Stimulated activated CD8-positive, alpha-beta memory T cell treated with anti-CD3 and anti-CD28 coated beads, Interleukin-7, amount 100 ng/mL, for 4 hours (primary cell): ENCODE measurements around the gene L3MBTL3.

ENCODE experiments used
- DNase-seq, 2 donors: peaks; one replicate each; pipeline ENCODE4 v3.0.0-alpha.2; 2020; ENCODE audit warnings: low read depth in 2 of 2

Gene L3MBTL3

DNA sequence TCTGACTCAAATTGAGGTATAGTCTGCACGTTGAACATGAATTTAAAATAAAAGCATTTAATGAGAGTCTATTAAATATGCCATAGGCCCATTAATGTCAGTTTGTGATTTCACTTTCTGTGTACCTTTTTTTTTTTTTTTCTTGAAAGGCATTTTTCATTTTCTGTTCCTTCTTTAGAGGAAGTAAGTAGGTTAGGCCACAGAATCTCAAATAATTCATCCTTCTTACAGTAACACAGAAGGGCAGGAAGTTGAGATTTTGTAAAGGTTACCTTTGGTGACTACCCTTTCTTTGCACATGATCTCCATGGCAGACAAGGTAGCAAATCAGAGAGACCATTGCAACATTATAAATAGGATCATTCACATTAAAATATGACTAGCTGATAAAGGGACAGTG is 9.6 kb downstream of the L3MBTL3 start:
- DNase-seq: no peak

DNA sequence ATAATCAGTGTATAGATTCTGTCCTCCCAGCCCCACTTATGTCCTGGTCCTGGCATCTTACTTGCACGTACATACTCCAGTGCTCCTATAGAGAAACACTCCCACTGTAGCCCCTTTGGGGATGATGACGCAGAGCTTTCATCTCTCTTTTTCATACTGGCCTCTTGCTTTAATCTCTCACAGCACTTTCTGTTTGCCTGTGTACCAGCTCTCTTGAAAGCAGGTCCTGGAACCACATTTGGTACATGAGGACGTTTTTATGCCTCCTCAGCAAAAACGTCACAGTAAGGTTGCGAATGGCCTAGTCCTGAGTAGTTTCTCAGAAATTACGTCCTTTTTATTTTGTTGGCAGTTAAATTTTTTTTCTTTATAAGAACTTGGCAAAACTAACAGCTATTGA is 10.8 kb downstream of the L3MBTL3 start:
- DNase-seq: no peak

DNA sequence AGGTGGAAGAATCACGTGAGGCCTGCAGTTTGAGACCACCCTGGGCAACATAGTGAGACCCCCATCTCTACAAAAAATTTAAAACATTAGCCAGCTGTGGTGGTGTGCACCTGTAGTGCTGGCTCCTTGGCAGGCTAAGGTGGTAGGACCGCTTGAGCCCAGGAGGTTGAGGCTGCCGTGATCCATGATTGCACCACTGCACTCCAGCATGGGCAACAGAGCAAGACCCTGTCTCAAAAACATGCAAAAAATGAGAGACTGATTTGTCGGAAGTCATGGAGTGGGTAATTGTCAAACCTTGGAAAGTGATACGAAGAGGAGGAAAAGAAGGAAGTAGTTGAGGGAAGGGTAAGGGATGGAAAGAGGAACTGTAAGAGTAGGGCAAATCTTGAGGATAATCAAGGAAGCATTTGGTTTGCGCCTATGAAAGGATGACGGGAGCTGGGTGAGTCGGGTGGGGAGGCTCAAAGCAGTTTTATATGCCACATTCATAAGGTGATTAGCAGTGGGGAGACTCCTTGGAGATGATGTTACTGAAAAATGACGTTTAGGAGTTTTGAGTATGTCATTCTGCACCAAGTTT is 14.5 kb downstream of the L3MBTL3 start:
- DNase-seq: no peak

DNA sequence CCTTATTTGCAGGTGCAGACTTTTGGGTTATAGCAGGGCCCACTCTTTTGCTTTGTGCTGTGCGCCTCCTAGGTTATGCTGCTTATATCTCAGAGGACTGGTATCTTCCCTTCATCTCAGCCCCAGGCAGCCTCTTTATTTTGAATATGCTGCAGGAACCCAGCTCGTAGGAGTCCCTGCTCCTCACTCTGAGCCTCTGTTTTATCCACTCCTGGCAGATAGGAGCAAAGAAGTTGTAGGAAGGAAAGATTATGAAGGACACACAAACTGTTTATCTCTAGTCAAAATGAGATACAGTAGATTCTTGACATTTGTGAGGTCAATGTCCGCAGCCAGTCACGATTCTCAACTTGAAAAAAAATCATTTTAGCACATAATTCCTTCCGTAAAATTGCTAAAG is 15.6 kb downstream of the L3MBTL3 start:
- DNase-seq: no peak

DNA sequence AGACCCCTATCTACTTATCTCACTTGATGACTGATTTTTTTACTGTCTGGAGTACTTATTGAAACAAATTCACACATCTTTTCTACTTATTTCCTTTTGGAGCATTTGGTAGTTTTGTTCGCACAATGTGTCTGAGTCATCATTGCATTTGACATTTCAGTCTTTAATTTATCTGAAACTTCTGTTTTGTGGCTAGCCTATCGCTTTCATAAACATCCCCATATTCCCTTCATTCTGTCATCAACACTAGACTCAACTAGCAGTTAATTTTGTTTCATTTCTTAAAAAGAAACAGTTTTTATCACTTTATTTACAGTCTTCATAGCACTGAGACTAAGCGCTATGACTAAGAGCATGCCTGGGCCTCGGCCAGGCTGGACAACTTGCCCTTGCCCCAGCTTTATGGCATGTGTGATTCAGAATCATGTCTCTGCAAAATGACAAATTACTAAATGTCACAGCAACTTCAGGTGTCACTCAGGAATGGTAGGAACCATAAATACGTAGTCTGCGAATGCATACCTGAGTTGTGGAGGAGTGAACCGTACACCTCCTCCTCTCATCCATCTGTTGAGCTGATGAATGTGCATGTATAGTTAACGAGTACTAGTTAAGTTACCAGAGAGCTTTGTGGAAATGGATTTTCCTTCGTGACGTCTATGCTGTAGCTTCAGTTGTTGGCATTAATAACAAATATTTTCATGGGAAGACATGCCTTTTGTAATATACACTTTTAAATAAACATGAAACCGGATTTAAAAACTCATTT is 16.2 kb downstream of the L3MBTL3 start:
- DNase-seq: no peak

DNA sequence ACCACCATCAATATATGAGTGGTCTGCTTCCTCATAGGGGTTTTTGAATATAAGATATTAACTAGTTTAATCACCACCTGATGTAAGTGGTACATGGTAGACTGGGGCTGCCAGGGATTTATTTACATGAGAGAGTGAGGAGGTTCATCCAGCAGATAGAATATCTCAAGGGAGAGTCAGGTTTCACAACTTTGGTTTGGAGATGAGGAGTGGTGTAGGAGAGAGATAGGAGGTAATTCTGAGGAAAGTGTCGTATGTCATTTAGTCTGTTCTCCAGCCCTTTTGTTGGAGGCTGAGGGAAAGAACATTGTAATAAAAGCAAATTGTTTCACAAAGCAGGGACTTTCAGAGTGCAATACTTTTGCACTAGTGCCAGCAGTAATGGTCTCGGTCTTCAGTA is 16.8 kb downstream of the L3MBTL3 start:
- DNase-seq: no peak

DNA sequence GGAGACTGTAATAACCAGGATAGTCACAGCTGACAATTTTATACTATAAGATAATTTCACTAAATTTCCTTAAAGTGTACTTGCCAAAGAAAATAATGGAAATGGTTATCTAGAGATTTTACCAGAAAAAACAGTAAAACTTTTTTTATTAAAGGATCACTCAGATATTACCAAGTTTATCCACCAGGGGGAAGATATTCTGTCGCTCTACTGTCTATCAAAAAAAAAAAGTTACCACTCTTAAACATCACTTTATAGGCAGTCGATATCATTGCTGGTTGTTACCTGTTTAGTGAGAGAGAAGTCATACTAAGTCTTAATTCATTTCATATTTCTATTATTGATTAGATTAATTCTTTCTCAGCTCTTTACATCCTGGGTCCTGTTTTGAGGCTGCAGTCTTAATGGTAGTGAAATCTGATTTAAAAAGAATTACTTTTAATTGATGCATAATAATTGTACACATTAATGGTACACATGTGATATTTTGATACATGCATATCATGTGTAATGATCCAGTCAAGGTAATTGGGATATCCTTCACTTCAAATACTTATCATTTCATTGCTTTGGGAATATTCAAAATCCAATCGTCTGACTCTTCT is 18.9 kb downstream of the L3MBTL3 start:
- no peak for DNase-seq

DNA sequence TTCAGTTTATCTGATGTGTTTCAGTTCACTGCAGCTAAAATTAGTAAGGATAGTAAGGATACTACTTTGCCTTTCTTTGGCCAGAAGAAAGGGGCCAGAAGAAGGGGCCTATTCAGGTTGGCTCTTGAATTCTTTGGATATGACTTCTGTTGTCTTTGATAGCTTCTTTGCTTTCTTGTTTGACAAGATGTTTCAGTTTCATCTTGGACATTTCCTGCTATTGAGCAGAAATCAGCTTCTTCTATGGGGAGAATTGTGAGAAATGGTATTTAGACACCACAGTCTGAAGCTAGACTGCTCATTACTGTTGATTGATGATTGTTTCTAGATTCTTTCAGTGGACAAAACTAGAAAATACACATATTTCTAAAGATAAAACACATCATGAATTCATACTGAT is 23.2 kb downstream of the L3MBTL3 start:
- DNase-seq: no peak

DNA sequence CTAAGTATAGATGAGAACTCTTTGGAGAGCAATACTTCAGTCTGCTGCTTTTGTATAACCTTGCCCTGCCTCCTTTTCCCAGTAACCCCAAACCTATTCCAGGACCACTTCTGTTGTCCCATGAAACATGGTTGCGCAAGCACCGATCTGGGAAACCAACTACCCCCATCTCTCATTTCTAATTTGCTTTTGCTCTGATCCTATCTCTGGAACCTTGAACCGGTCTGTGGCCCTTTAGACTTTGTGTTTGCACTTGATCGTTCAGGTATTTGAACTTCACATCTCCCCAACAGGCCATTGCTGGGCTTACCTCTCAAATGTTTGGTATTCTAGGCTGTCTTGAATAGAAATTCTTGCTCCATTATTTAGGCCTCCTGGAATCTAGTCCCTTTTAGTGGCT is 25.0 kb downstream of the L3MBTL3 start:
- DNase-seq: no peak

DNA sequence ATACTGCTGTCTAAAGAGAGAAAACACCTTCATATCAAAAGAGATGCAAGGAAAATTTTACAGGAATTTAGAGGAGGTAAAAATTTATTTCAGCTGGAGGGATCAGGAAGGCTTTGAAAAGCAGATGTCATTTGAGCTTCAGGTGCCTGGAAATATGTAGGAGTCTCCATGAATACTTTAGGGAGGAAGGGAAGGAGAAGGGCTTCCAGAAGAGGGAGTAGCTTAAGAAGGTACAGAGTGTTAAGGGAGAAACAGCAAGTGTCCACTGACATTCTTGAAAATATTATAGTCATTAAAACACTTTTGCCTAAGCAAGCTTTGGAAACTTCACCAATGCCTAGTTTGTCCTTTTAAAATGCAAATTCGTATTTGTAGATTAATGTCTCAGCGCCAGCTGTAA is 27.2 kb downstream of the L3MBTL3 start:
- no peak for DNase-seq

DNA sequence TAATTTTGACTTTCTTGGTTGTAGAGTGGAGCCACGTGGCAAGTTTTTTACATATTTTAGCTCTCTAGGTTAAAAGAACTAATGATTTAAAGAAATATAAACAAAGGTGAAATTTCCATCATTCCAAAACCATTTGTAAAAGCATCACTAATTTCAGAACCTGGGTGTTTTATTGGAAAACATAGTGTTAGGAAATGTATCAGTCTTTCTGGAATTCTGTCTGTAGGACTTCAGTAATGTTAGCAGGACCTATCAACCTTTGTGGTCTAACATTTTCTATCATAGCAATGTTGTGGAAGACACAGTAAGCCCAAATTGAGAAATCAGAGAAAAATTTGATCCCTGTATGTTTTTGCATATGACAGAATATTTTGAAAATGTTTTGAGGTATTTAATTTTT is 28.3 kb downstream of the L3MBTL3 start:
- DNase-seq: no peak

DNA sequence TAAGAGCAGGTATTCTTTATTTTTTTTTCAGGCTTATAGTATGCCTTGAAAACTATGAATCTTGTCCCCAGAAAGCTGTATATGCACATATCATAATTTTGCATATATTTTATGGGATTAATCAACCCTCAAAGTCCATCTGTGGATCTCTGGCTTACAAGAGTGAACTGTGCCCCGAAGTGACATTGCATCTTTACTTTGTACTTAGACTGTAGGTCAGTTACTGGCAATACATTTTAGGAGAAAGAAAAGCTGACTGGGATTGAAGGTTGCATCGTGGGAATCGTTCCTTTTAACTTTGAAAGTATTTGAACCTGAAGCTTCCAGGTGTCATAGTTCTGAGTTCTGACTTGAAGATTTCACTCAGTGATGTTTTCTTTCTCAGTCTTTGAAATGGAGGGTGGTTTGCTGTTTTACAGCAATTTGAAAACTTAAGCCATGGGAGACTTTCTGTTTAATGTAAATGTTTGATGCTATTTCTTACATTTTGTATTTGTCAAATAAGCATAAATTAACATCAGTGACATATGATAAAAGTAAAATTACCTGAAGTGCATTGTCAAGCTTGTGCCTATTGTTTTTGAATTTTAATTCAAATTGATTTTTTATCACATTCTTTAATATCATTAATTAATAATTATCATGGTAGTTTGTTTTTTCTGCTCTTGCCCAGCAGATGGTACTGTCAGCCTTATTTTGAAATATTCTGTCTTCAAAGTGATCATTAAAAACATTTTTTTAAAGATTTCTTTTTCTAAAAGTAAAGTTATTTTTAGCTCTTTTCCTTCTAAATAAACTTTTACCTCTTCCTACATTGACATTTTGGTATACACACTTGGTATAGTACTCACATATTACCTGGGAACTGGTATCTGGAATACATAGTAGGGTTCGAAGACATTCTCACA is 29.0 kb downstream of the L3MBTL3 start:
- no peak for DNase-seq

DNA sequence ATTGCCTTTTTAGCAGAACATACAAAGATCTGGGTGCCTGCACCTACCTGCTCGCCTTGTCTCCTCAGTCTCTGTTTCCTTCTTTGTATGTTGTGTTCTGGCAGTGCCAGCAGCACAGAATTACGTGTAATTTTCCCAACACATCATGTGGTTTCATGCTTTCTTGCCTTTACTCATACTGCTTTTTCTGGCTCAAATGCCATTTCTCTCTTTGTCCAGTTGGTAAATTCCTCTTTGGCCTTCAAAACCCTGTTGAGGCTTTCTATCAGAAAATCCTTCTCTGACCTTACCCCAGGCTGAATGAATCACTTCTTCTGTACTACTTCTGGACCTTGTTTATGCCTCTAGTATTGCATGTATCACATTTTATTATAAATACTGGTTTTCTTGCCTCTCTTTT is 31.8 kb downstream of the L3MBTL3 start:
- no peak for DNase-seq

DNA sequence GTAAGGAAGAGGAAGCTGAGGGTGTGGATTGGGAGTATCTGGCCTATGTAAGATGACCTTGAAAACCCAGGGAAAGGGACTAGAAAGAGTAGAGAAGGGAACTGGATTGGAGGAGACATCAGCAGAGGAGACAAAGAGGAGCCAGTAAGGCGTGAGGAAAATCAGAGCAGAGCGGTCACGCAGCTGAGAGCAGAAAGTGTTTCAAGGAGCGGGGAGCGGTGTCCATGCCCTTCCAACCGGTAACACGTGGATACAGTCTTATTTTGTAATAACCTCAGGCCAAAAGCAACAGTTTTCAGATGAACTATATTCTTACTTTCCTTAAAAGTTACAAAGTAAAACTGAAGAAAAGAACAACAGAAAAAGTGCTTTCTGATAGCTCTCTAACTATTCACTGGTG is 36.3 kb downstream of the L3MBTL3 start:
- no peak for DNase-seq

DNA sequence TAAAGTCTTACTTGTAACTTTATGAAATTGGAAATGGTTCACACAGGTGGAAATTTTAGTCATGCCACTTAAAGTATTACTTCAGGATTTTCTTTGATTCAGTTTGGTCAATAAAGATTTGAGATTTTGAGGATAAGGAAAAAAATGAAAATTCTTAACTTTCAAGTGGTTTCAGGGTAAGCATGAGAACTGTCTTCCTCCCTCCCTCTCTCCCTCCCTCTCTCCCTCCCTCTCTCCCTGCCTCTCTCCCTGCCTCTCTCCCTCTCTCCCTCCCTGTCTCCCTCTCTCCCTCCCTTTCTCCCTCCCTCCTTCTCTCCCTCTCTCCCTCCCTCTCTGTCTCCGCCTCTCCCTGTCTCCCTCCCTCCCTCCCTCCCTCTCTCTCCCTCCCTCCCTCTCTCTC is 36.9 kb downstream of the L3MBTL3 start:
- DNase-seq: no peak

DNA sequence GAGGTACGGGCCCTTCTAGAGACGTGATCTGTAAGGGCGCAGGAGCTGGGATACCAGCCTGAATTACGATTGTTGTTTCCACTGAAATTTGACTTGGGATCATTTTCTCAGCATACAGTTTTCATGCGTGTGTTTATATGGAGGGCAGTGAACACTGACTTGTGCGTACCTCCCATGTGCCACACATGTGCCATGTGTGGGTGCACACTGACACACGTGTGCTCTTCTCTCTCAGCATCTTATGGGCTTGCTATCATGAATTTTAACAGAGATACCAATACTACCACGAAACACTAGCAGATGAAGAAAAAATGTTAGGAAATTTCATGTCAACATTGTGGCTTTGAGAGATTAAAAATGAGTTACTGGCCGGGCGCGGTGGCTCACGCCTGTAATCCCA is 39.1 kb downstream of the L3MBTL3 start:
- DNase-seq: no peak

DNA sequence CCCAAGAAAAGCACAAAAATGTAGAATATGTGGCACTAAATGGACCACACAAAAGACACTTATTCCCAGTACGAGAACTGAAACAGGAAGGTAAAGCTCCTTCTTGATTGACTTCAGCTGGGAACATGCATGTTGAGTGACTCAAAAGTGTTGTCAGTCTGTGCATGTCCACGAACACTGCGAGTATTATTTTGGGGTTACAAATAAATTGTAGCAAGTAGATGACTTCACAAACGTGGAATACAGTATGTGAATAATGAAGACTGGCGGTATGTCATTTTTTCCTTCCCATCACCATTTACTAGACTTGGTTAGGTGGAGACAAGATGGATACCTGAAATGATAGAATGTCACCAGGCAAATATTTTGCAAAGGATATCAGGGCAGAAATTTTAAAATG is 45.4 kb downstream of the L3MBTL3 start:
- DNase-seq: no peak

DNA sequence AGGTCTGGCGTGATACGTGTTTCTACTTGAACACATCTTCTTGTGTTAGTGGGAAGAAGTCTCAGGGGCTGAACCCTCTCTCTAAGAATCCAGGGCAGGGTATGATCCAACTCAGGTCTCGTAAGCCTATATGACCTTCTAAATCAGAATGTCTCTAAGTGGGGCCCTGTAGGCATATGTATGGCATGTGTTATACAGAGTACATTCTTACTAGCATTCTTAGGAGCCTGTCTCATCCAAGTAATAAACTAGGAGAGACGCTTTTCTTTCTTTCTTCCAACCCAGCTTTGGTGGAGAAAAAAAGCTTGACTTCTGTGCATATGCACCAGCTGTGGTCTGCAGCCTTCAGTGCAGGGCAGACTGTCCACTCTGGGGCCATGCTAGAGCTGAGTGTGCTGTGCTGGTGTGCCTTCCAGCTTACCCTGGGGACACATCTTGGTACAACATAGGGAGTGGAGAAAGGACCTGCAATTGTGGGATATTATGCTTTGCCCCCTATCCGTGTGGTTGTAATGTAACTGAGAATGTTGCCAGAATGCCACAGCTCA is 47.3 kb downstream of the L3MBTL3 start:
- DNase-seq: no peak

DNA sequence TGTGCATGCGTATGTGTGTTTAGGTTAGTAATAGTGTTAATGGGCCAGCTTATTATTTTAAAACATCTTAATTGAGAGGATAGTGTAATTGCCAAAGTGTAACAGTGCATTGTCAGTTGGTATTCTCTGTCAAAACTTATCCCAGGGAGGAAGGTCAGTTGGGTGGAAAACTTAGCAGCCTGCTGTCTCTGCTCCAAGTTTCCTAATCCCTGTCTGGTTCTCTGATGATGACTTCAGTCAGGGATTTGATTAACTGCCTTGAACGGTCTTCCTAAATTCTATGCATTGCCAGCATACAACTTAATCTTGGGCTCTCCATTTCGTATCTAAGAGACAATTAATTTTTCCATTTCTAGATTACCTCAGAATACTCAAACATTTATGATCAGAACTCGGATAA is 51.1 kb downstream of the L3MBTL3 start:
- no peak for DNase-seq

DNA sequence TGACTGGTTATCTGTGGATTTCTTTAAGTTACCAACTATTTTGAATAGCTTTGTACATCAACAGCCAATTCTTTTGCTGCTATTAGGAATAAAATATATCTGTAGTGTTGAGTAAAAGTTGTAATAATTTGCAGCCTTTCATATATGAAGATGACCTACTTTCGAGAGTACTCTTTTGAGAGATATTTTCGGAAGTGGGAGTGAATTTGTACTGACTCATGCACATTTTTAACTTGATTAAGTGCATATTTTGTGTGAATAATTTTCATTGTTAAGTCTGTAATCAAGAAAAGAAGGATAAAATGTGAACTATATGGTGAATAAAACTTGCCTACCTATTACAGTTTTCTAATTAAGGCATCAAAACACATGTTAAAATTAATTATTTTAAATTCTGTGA is 51.9 kb downstream of the L3MBTL3 start:
- no peak for DNase-seq

DNA sequence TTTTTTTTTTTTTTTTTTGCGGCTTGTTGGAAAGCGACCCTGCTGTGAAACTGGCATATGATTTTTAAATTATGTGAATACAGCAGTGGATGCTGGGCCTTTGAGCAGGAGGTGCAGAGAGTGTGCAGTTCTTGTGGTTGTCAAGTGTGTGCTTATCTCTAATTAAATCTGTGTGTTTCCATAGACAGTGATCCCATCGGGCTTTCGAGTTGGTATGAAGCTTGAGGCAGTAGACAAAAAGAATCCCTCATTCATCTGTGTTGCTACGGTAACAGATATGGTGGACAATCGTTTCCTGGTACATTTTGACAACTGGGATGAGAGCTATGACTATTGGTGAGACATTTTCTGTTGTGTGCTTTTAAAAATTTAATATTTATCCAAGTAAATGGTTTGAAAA is 52.4 kb downstream of the L3MBTL3 start:
- no peak for DNase-seq

DNA sequence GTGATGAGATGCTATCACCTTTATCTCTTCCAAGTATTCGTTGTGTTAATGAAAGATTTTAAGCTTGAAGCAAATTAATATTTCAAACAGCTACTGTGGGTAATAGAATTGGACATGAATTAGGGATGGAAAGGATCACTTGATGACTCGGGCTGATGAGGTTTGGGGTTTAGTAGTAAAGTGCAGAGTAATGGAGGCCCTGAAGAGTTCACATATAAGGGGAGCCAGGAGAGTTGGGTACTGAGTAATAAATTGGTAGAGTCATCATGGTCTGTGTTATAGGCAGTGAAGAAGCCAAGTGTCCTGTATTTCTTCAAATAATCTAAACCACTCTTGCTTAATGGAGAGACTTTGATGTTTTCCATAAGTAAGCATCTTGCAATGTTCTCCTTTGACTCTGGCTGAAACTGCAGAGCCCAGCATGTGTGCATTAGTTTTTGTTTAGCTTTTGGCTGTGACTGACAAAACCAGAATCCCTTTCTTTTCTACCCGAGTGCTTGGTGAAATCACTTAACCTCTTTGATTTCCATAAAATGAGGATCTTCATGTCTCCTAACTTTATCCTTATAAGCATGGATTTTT is 57.6 kb downstream of the L3MBTL3 start:
- DNase-seq: no peak
